Measurements from ENCODE around the gene COL27A1. TPM values are rescaled to one million over a fixed set of nuclear protein-coding genes. Genes with fewer than 3 reads are reported as not detected.
"Not testable (repeated sequence)": the region's sequence is repeated elsewhere in the genome, so short reads cannot be mapped to it uniquely, and the experiment has no call there.

Gene COL27A1
- total RNA-seq, 1 donor from 2014 or later: 0.41 TPM

DNA sequence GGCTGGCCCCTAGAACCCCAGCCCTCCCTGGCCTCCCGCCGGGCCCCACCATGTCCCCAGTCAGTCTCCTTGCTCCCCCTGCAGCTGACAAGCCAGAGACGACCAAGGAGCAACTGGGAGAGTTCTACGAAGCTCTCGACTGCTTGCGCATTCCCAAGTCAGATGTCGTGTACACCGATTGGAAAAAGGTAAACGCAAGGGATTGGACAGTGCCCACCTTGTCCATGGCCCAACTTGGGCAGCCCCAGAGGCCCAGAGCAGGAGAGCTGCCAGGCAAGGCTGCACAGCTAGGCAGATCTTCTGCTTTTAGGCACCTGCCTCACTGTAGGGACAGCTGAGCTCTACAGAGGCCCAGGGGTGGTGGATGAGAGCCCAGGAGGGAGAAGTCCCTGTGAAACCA is 169.6 kb downstream of the COL27A1 start:
- not testable (repeated sequence) for DNase-seq (ENCODE audit: low spot score in 2 of 2); FAIRE-seq

DNA sequence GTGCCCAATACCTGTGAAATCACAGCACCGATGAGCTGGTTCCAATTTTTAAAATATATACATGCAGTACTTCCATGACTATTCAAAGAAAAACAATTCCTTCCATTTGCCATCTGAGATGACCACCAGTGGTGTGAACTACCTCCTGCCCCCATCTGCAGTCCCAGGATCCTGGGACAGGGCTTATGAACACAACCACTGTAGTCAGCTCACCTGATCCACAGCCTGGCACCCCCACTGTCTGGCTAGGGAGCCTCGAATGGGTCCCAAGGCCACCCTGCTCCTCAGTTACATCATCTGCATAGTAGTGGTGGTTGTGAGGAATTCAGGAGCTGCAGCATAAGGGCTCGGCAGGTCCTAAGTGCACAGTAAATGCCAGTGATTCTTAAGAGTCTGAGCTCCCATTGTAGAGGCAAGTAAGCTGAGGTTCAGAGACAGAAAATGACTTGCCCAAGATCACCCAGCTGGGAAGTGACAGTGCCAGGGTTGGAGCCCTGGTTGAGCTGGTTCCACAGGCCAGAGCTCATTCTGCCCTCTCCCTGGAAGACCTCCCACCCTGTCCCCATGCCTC is 170.4 kb downstream of the COL27A1 start:
- DNase-seq (ENCODE audit: low spot score in 2 of 2); FAIRE-seq: not testable (repeated sequence)

DNA sequence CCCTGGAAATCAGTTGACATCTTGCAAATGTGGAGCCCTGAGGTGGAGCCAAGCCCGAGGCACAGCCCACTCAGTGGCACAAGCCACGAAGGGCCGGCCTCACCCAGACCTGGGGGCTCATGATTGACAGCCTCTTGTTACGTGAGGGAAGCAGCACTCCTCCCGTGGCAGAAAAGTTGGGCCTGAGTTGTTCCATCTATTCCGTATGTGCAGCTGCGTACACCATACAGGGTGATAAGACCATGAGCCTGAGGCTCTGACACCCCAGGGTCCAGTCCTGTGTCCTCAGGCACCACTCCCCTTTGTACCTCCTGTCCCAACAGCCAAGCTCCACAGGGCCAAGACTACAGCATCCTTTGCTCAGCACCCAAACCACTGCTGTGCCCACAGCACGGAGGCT is 172.4 kb downstream of the COL27A1 start:
- FAIRE-seq (no peak), DNase-seq (ENCODE audit: low spot score in 2 of 2) (no peak)

DNA sequence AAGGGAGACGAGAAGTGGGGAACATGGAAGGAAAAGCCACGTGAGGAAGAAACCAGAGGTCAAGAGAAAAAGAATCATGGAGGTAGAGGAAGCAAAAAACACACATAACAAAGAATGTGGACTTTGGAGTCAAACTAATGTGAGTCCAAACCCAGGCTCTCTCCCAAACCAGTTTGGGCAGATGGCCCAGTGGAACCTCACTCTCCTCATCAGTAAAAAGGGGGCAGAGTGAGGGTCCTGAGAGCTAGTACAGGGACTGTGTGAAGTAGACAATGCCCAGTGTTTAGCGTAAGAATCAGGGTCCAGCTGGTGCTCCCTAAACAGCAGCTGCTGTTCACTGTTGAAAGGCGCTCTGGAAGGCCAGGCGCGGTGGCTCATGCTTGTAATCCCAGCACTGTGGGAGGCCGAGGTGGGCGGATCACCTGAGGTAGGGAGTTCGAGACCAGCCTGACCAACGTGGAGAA is 173.1 kb downstream of the COL27A1 start:
- not testable (repeated sequence) for DNase-seq (ENCODE audit: low spot score in 2 of 2); FAIRE-seq

DNA sequence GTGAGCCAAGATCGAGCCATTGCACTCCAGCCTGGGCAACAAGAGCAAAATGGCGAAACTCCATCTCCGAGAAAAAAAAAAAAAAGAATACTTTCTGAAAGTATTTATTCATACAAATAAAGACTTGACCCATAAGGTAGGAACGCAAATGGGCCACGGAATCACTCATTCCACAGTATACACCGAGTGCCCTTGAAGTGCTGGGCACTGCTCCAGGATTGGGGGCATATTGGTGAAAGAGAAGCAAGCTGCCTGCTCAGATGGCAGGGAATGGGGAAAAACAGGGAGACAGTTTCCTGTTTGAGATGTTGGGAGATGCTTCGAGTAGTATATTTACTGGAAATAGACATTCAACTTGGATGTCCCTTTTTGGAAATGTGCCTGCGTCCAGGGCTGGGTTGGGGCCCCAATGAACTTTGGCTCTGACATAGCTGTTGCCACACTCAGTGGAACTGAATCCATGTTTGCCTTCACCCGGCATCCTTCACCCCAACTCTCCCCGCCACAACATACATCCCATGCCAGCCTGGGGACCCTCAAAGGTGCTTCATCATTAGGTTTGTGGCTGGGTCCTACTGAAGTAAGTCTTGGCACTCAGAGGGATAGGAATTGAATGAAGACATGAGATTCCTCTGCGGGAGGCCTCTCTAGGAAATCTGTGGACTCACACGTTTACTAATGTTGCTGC is 173.7 kb downstream of the COL27A1 start:
- not testable (repeated sequence) for FAIRE-seq; DNase-seq (ENCODE audit: low spot score in 2 of 2)

DNA sequence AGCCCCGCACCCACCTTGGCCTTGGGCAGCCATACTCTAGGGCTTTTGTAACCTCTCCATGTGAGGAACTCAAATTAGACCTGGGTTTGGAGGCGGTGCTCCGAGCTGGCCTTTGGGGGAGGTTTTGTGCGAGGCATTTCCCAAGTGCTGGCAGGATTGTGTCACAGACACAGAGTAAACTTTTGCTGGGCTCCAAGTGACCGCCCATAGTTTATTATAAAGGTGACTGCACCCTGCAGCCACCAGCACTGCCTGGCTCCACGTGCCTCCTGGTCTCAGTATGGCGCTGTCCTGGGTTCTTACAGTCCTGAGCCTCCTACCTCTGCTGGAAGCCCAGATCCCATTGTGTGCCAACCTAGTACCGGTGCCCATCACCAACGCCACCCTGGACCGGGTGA is 174.3 kb downstream of the COL27A1 start, which contains the start of gene ORM2:
Gene ORM2, plus strand, starts transcription at position 245 of the 398 bp plus-strand sequence. Its CDS starts 36 bp downstream, at position 281.
- DNase-seq (ENCODE audit: low spot score in 2 of 2); FAIRE-seq: not testable (repeated sequence)

DNA sequence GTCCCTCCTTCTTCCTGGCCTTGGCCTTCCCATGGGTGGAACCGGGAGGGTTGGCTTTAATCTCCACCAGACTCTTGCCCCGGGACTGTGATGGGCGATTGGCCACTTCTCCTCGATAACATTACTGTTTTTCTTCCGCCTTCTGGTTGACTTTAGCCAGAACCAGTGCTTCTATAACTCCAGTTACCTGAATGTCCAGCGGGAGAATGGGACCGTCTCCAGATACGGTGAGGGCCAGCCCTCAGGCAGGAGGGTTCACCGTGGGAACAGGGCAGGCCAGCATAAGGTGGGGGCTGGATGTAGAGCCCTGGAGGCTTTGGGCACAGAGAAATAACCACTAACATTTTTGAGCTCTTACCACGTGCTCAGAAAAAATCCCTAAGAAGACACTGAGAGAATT is 175.3 kb downstream of the COL27A1 start:
- FAIRE-seq (no peak), DNase-seq (ENCODE audit: low spot score in 2 of 2) (no peak)

DNA sequence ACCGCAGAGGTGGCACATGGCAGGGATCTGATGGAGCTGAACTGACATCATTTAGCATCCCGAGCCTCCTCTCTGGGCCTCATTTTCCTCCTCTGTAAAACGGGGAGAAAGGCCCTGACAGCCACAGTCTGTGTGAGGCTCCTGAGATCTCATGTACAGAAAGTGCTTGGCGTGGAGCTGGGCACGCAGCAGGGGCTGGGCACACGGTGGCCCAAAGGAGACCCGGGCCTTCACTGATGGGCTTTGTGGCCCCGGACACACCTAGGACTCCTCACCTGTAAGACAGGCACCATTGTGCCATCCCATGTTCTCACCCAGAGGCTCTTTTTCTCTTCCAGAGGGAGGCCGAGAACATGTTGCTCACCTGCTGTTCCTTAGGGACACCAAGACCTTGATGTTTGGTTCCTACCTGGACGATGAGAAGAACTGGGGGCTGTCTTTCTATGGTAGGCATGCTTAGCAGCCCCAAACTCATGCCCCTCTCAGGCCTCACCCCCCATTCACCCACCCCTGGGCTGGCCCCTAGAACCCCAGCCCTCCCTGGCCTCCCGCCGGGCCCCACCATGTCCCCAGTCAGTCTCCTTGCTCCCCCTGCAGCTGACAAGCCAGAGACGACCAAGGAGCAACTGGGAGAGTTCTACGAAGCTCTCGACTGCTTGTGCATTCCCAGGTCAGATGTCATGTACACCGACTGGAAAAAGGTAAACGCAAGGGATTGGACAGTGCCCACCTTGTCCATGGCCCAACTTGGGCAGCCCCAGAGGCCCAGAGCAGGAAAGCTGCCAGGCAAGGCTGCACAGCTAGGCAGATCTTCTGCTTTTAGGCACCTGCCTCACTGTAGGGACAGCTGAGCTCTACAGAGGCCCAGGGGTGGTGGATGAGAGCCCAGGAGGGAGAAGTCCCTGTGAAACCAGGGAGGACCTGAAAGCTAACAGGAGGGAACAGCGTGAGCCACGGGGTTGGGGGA is 176.2 kb downstream of the COL27A1 start:
- not testable (repeated sequence) for FAIRE-seq; DNase-seq (ENCODE audit: low spot score in 2 of 2)

DNA sequence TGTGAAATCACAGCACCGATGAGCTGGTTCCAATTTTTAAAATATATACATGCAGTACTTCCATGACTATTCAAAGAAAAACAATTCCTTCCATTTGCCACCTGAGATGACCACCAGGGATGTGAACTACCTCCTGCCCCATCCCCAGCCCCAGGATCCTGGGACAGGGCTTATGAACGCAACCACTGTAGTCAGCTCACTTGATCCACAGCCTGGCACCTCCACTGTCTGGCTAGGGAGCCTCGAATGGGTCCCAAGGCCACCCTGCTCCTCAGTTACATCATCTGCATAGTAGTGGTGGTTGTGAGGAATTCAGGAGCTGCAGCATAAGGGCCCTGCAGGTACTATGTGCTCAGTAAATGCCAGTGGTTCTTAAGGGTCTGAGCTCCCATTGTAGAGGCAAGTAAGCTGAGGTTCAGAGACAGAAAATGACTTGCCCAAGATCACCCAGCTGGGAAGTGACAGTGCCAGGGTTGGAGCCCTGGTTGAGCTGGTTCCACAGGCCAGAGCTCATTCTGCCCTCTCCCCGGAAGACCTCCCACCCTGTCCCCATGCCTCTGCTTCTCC is 177.2 kb downstream of the COL27A1 start:
- not testable (repeated sequence) for FAIRE-seq; DNase-seq (ENCODE audit: low spot score in 2 of 2)

DNA sequence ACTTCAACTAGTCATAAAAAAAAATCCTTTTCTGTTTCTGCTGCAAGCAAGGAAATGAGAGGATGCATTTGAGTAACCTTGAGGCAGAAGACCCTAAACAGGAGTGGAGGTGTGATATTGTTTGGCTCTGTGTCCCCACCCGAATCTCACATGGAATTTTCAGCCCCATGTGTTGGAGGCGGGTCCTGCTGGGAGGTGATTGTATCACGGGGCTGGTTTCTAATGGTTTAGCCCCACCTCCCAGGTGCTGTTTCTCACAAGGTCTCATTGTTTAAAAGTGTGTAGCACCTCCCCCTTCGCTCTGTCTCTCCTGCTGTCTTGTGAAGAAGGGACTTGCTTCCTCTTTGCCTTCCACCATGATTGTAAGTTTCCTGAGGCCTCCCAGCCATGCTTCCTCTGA is 178.4 kb downstream of the COL27A1 start:
- FAIRE-seq; DNase-seq (ENCODE audit: low spot score in 2 of 2): not testable (repeated sequence)

DNA sequence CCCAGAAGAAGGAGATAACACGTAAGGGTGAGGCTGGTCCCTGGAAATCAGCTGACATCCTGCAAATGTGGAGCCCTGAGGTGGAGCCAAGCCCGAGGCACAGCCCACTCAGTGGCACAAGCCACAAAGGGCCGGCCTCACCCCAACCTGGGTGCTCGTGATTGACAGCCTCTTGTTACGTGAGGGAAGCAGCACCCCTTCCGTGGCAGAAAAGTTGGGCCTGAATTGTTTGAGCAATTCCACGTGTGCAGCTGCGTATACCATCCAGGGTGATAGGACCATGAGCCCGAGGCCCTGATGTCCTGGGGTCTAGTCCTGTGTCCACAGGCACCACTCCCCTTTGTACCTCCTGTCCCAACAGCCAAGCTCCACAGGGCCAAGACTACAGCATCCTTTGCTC is 179.2 kb downstream of the COL27A1 start:
- no peak for FAIRE-seq
- no peak for DNase-seq (ENCODE audit: low spot score in 2 of 2)

DNA sequence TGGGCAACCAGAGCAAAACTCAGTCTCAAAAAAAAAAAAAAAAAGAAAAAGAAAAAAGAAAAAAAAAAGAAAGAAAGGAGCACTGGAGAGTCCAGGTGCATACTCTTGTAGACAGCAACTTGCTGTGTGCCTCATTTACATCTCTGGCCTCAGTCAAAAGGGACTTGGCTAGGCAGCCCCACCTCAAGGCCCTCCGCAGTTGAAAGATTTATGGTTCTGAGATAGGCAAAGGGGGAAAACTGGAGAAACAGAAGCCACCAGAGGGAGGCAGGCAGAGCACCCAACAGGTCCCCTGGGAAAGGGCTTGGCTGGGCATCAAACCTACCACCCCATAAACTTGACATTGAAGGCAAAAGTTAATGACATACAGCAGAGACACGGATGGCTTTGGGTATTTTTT is 180.4 kb downstream of the COL27A1 start:
- no peak for DNase-seq (ENCODE audit: low spot score in 2 of 2)
- FAIRE-seq: no peak

DNA sequence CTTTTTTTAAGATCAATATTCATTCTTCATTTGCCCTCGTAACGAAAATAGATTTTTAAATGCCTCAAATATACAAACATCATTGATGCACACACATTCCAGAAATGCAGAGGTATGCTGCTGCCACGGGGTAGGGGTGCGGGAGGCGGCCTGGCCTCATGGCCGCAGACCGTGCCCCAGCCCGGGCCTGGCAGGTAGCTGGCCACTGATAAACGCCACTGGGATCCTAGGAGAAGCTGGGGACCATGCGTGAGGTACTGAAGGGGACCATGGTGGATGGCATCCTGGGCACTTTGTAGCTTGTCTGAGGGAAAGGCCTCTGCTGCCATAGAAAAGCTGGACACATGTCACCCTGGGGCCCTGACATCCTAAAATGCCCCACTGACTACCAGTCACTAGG is 180.8 kb downstream of the COL27A1 start:
- no peak for DNase-seq (ENCODE audit: low spot score in 2 of 2)
- no peak for FAIRE-seq

DNA sequence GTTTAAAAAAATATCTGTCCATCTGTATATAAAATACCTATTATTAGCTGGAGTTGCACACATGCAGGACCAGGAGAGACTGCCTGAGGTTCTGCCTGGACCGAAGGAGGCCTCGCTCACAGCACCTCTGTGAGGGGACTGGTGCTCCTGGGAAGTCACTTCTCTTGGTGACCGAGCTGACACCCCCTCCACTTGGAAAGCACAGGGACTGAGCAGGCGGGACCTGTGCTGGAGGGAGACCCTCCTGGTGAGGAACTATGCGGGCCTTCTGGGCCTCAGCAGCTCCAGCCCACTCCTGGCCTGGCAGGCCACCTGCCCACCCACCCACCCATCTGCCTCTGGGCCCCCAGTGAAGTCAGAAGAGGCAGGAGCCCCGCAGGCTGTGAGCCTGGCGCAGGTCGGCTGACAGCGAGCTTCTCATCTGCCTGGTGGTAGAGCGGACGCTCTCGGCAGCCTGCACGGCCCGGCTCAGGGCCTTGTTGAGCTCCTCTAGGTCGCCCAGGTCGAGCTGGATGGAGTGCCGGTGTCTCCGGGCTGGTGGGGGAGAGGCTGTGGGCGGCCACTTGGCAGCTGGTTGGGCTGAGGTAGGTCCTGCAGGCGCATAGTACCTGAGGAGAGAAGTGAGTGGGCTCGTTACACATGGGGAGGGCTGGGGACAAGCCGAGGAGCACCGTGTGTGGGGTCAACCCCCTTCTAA is 181.5 kb downstream of the COL27A1 start:
- DNase-seq (ENCODE audit: low spot score in 2 of 2) (no peak), FAIRE-seq (no peak)

DNA sequence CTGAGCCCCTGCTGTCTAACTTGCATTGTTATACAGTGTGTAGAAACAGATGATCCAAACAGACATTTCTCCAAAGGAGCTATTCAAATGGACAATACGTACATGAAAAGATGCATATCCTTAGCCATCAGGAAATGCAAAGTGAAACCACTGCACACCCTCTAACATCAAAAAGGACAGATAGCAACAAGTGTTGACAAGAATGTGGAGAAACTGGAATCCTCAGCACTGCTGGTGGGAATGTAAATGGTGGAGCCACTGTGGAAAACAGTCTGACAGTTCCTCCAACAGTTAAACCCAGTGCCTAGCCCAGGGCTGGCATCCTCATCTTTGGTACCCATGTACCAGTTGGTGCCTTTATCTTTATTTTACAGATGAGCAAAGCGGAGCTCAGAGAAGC is 182.8 kb downstream of the COL27A1 start:
- no peak for DNase-seq (ENCODE audit: low spot score in 2 of 2)
- FAIRE-seq: no peak

DNA sequence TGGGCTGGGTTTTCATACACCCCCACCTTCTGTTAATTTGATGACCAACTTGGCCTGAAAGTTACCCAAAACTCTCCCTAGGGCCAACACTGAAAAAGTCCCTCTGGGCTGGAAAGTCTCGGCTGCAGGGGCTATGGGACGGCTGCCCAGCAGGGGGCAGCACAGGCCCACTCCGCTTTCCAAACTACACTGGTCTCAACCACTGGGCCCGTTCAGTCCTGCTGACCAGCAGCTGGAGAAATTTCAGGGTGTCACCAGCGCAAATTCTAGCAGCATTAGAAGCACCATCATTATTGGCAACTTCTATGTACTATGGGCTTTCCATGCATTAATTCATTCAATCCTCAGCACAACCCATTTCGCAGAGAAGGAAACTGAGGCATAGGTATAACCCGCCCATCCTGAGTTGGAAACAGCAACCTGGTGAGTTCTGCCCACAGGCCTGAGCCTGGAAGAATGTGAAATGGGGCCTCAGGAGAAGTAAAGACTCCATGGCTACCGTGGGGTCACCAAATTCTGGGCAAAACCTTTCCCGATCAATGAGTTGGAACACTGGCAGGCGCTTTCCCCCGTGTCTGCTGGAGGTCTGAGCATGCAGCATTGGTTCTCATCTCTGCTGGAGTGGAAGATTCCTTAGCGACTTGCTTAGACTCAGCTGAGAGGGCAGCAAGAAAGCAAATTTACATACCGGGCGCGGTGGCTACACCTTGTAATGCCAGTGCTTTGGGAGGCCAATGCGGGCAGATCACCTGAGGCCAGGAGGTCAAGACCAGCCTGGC is 184.0 kb downstream of the COL27A1 start:
- no peak for FAIRE-seq
- peak; percentile 70 to 74 for DNase-seq (ENCODE audit: low spot score in 2 of 2)

DNA sequence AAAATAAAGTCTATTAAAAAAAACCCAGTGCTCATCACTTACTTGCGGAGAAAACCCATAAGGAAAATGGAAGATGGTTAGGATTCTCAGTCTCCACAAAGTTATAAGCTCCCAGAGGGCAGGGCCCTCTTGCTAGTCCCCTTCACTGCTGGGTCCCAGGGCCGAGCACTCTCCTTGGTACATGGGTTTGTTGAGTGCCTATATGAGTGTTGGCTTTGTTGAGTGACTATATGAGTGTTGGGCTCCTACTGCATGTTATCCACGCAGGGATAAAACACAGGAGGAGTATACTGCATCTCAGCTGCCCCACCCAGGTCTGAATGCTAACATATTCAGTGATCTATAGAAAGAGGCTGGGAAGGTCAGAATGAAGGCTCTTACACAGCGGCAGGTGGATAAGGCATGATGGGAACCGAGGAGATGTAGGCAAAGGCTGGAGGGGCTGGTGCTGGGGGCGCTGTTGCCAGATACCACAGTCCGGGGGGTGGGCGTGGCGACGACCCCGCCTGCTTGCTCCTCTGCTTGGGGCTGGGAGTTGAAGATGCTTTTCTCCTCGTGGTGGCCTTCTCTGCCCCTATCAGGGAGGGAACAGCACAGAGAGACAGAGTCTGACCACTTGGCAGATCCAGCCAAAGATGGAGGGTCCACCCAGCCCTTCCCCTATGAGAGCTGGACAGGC is 186.0 kb downstream of the COL27A1 start:
- FAIRE-seq (no peak), DNase-seq (ENCODE audit: low spot score in 2 of 2) (no peak)

DNA sequence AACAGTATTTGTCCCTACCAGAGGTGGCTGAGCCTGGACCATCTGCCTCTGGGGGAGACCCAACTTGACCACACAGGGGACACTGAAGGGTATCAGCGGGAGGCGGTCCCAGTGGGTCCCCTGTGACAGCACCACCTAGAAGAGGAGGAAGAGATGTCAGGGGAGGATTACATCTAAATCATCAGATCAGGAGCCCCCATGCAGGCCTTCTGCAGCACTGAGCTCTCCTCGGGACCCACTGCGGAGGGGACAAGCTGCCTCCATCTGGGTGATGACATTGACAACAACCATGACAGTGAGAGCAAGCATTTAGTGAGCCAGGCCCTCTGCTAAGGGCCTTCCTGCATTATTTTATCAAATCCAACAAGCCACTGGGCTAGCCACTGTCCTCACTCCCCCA is 186.7 kb downstream of the COL27A1 start:
- DNase-seq (ENCODE audit: low spot score in 2 of 2) (no peak), FAIRE-seq (no peak)
